Left lung (tissue), 10 donors: Measurements from ENCODE around the gene ATXN7. TPM values are rescaled to one million over a fixed set of nuclear protein-coding genes. Genes with fewer than 3 reads are reported as not detected.

ENCODE experiments used
- ATAC-seq: fragments of 200-7000 bp; cut with Tn5 transposase; one replicate; pipeline ENCODE4 v1.9.1; 2020; ENCODE audit warnings: moderate library complexity
- DNase-seq, 4 donors: peaks; one replicate each; pipeline ENCODE4 v3.0.0-alpha.2; 2013 to 2020
- H3K27ac ChIP-seq, 2 donors: fragments of 200-600 bp; sonication (generic) in 1 of 2; one replicate each; pipeline versions ENCODE4 v1.5.0 to v1.8.0; 2020 to 2021
- H3K27me3 ChIP-seq, 2 donors: fragments of 200-600 bp; sonication (generic) in 1 of 2; one replicate each; pipeline versions ENCODE4 v1.5.0 to v1.8.0; 2020 to 2021
- H3K36me3 ChIP-seq, 2 donors: fragments of 200-600 bp; sonication (generic) in 1 of 2; one replicate each; pipeline versions ENCODE4 v1.5.0 to v1.8.0; 2020 to 2021
- H3K4me1 ChIP-seq, 2 donors: fragments of 200-600 bp; one replicate each; pipeline ENCODE4 v1.8.0; 2021
- H3K4me3 ChIP-seq, 2 donors: fragments of 200-600 bp; sonication (generic) in 1 of 2; one replicate each; pipeline versions ENCODE4 v1.5.0 to v1.8.0; 2020 to 2021; ENCODE audit warnings: mild to moderate bottlenecking in 1 of 2
- H3K9me3 ChIP-seq, 2 donors: fragments of 200-600 bp; sonication (generic) in 1 of 2; one replicate each; pipeline versions ENCODE4 v1.5.0 to v1.8.0; 2020 to 2021
- intact Hi-C, 2 donors: fragments of 100-400 bp; cut with DNase I; formaldehyde crosslinking; loops; one replicate each; pipeline versions ENCODE4 v1.11.2 to v1.14.2; 2022
- polyA plus RNA-seq, 6 donors: library from polyadenylated mRNA; unstranded; fragments of 120-200 nt; gene quantifications; one replicate each; pipeline ENCODE4 v1.2.1, GENCODE V29; 2013; ENCODE audit not compliant: insufficient read length in 6 of 6
- total RNA-seq, 2 donors: library from RNA; stranded (reverse); fragmentation: NEBNext Ultra II Directional; extraction: Animal tissue kit (Norgen Biotek cat#: 25700); gene quantifications; one replicate each; pipeline ENCODE4 v1.2.1, GENCODE V29; 2021
- TF ChIP-seq, protein P1 (sequence below), 2 donors: fragments of 200-600 bp; sonication (generic) in 1 of 2; IDR thresholded peaks; one replicate each; pipeline versions ENCODE4 v1.5.0 to v1.8.0; 2021; ENCODE audit warnings: antibody characterized with exemption in 2 of 2
- donor health status: DM: no; HTN: yes; CAD: no.
- donor health status: DM: no; HTN: no; CAD: no.

The ATXN7 gene
- total and polyA plus RNA-seq, 8 donors = 23.4 to 32.5 (median 26.0) TPM

DNA sequence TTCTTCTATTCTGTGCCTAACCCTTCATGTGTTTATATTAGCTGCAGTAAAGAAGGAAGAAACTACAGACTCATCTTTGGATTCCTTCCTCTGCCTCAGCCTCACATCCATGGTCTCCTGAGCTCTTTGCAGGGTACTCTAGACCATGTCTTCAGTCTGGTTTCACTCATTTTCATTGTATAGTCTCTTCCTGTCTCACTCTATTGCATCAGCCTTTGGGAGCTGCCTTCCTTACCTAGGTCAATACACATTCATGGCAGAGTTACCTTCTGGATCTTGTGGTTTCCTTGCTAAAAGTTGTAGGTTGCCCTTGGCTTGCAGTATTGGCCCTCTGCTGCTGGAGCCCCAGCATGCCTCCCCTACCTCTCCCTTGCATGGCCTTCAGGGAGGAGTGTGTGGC, 80.0 kb downstream of the ATXN7 start:
- ATAC-seq = peak; percentile 45
- H3K4me1 ChIP-seq = peaks cover 0 to 24% of the 10 kb centered on the region in 2 donors
- H3K4me3 ChIP-seq = no peak overlapping the region
- no peak for DNase-seq
- H3K36me3 ChIP-seq = no peaks in the 10 kb centered on the region
- intact Hi-C loops = no loop called here
- no peak overlapping the region for H3K27ac ChIP-seq
- H3K9me3 ChIP-seq = no peaks in the 10 kb centered on the region
- H3K27me3 ChIP-seq = no peaks in the 10 kb centered on the region
- TF ChIP-seq, protein P1, sequence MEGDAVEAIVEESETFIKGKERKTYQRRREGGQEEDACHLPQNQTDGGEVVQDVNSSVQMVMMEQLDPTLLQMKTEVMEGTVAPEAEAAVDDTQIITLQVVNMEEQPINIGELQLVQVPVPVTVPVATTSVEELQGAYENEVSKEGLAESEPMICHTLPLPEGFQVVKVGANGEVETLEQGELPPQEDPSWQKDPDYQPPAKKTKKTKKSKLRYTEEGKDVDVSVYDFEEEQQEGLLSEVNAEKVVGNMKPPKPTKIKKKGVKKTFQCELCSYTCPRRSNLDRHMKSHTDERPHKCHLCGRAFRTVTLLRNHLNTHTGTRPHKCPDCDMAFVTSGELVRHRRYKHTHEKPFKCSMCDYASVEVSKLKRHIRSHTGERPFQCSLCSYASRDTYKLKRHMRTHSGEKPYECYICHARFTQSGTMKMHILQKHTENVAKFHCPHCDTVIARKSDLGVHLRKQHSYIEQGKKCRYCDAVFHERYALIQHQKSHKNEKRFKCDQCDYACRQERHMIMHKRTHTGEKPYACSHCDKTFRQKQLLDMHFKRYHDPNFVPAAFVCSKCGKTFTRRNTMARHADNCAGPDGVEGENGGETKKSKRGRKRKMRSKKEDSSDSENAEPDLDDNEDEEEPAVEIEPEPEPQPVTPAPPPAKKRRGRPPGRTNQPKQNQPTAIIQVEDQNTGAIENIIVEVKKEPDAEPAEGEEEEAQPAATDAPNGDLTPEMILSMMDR (IDR thresholded peaks at IDR 0.05) = no peak

GRCh38 chr3:63945558-63946096, 82.0 kb downstream of the ATXN7 start:
- no peak overlapping the region for H3K27ac ChIP-seq
- no peak for DNase-seq
- intact Hi-C loops = no loop called here
- TF ChIP-seq, protein P1 (IDR thresholded peaks at IDR 0.05) = no peak
- ATAC-seq = no peak
- peaks cover under 1 to 19% of the 10 kb centered on the region in 2 donors for H3K4me1 ChIP-seq
- no peak overlapping the region for H3K4me3 ChIP-seq
- H3K36me3 ChIP-seq = no peaks in the 10 kb centered on the region
- no peaks in the 10 kb centered on the region for H3K27me3 ChIP-seq
- H3K9me3 ChIP-seq = no peaks in the 10 kb centered on the region

GRCh38 chr3:63946753-63947152, 83.1 kb downstream of the ATXN7 start:
- TF ChIP-seq, protein P1 (IDR thresholded peaks at IDR 0.05) = no peak
- no peak for ATAC-seq
- no peak for DNase-seq
- H3K36me3 ChIP-seq = no peaks in the 10 kb centered on the region
- no peak overlapping the region for H3K27ac ChIP-seq
- intact Hi-C loops = no loop called here
- no peaks in the 10 kb centered on the region for H3K9me3 ChIP-seq
- H3K4me1 ChIP-seq = peaks cover 8 to 30% of the 10 kb centered on the region in 2 donors
- no peaks in the 10 kb centered on the region for H3K27me3 ChIP-seq
- no peak overlapping the region for H3K4me3 ChIP-seq

- peaks cover 11 to 32% of the 10 kb centered on the region in 2 donors for H3K4me1 ChIP-seq
- intact Hi-C loops = no loop called here
- H3K9me3 ChIP-seq = no peaks in the 10 kb centered on the region
- no peak overlapping the region for H3K27ac ChIP-seq
- H3K27me3 ChIP-seq = no peaks in the 10 kb centered on the region
- TF ChIP-seq, protein P1 (IDR thresholded peaks at IDR 0.05) = no peak
- no peak for ATAC-seq
- DNase-seq = no peak
- H3K4me3 ChIP-seq = no peak overlapping the region
- no peaks in the 10 kb centered on the region for H3K36me3 ChIP-seq
Observed at GRCh38 chr3:63947594-63947993, 83.9 kb downstream of the ATXN7 start.

- intact Hi-C loops = no loop called here
- Histone ChIP-seq H3K4me1 (peaks cover 11 to 26% of the 10 kb centered on the region in 2 donors), H3K9me3 (no peaks in the 10 kb centered on the region), H3K4me3 (no peak overlapping the region), H3K36me3 (peaks cover 0 to 8% of the 10 kb centered on the region in 2 donors), H3K27ac (no peak overlapping the region), H3K27me3 (no peaks in the 10 kb centered on the region)
- peak in 1 of 4 donors; percentile 63 for DNase-seq
- TF ChIP-seq, protein P1 (IDR thresholded peaks at IDR 0.05) = no peak
- ATAC-seq = no peak
Observed at GRCh38 chr3:63949005-63949404, 85.3 kb downstream of the ATXN7 start.
